Measurements from ENCODE around the gene OR8B2.

DNA sequence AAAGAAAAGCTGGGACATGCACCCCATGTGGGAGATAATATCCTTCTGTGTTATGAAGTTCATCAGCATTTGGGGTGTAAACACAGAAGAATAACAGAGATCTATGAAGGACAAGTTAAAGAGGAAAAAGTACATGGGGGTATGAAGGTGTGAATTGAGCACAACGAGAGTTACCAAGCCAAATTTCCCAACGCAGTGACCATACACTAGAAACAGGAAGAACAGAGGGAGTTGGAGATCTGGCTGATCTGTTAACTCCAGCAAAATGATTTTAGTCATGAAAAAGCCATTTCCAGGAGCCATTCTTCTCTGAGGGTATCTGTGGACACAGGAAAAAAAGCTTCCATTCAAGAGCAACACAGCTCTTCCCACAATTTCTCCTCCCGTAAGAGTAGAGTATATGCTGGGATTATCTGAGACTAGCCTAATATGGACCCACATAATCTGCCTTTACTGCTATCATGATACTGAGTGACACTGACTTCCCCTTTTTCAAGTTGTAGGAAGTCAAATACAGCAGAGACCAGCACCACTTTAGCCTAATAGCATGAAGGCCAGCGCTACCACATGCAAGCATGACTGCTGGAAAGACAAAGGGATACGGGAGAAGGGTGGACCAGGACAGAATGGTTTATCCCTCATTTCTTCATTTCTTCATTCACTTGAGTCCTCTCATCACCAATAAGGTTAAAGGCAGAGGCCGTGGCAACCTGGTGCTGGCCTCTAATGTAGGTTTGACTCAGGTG is 44.7 kb downstream of the OR8B2 start:
- TF ChIP-seq FOXM1 (IDR thresholded peaks at IDR 0.05; ENCODE audit: borderline replicate concordance) (no peak), BHLHE40 (IDR thresholded peaks at IDR 0.05; ENCODE audit: borderline replicate concordance) (no peak), FOXK2 (IDR thresholded peaks at IDR 0.05) (no peak), FOXA1 (IDR thresholded peaks at IDR 0.05) (no peak), TARDBP (IDR thresholded peaks at IDR 0.05) (no peak), ELF4 (IDR thresholded peaks at IDR 0.05) (no peak), SUZ12 (IDR thresholded peaks at IDR 0.05) (no peak)
